ENCODE results near the gene ITGA11. TPM values are rescaled to one million over a fixed set of nuclear protein-coding genes. Genes with fewer than 3 reads are reported as not detected.

ITGA11 gene
- total and polyA plus RNA-seq, 2 donors from 2014 or later: 3.4 to 11.1 TPM

DNA sequence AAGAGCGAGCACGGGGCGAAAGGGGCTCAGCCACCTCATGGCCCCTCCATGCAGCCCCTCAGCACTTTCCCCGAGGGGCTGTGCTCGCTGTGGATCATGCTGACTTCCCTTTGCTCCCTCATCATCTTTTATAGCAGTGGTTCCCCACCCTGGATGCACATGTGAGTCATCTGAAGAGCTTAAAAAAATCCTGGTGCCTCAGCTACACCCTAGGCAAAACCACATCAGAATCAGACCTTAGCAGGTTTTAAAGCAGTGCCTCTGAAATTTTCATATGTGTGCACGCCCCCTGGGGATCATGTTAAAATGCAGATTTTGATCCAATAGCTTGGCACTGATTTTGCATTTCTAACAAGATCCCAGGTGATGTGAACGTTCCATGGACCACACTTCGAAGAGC, 103.5 kb downstream of the ITGA11 start:
- intact Hi-C loops (cut with DNase I): no loop called here
- TF ChIP-seq CTCF (IDR thresholded peaks at IDR 0.05; ENCODE audit: borderline replicate concordance, extremely low read depth, insufficient read depth): no peak
- no peaks in the 10 kb centered on the region for H3K27me3 ChIP-seq (ENCODE audit: control insufficient read depth, insufficient read depth, low read length)
- DNase-seq (peak in 1 of 5 donors; percentile 6), FAIRE-seq (no peak)
- no peak overlapping the region for H3K27ac ChIP-seq (ENCODE audit: low read depth in 2 of 2, low read length in 2 of 2)
- H3K36me3 ChIP-seq (ENCODE audit: control insufficient read depth in 2 of 3, insufficient read depth in 3 of 3, low read length in 3 of 3): no peaks in the 10 kb centered on the region
- H3K9me3 ChIP-seq (ENCODE audit: control insufficient read depth in 2 of 3, insufficient read depth in 1 of 3, low read length in 3 of 3): no peaks in the 10 kb centered on the region
- H3K4me3 ChIP-seq (ENCODE audit: low read length in 3 of 3): no peak overlapping the region
- peaks cover 0 to 2% (median 0%) of the 10 kb centered on the region in 3 donors for H3K4me1 ChIP-seq (ENCODE audit: control insufficient read depth in 2 of 3, insufficient read depth in 2 of 3, low read depth in 1 of 3, low read length in 3 of 3)
- H3K9ac ChIP-seq (ENCODE audit: low read length in 3 of 3): no peak overlapping the region

DNA sequence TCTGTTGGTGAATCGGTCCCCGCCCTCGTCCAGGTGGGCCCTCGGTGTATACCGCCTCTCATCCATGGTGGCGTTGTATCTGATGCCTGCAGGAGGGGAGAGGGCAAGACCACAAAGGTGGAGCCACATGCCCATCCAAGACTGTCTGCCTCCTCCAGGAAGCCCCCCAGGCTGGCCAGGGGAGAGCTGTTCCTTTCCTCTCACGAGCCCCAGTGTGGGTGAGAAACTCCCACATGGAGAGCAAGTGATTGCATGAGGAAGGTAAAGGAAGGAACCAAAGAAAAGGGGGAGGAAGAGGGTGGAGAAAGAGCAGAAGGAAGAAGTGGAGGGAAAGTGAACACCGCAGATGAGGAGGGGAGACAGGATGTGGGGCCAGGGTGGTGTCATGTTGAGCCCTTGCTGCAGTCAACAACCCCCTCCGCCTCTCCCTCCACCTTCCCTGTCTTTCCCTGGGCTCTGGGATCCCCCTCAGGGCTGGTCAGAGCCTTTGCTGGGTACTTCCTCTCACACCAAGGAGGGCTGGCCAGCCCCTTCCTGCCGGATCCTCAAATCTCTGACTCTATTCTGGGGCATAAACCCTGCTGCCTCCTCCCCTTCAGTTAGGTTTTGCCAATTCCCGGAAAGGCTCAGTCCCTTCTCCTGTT, 105.1 kb downstream of the ITGA11 start:
- DNase-seq: no peak
- H3K9ac ChIP-seq (ENCODE audit: low read length in 3 of 3): no peak overlapping the region
- H3K36me3 ChIP-seq (ENCODE audit: control insufficient read depth in 2 of 3, insufficient read depth in 3 of 3, low read length in 3 of 3): no peaks in the 10 kb centered on the region
- no peak overlapping the region for H3K27ac ChIP-seq (ENCODE audit: low read depth in 2 of 2, low read length in 2 of 2)
- H3K4me3 ChIP-seq (ENCODE audit: low read length in 3 of 3): no peak overlapping the region
- H3K27me3 ChIP-seq (ENCODE audit: control insufficient read depth, insufficient read depth, low read length): no peaks in the 10 kb centered on the region
- no peak for FAIRE-seq
- H3K9me3 ChIP-seq (ENCODE audit: control insufficient read depth in 2 of 3, insufficient read depth in 1 of 3, low read length in 3 of 3): no peaks in the 10 kb centered on the region
- no peak for TF ChIP-seq CTCF (IDR thresholded peaks at IDR 0.05; ENCODE audit: borderline replicate concordance, extremely low read depth, insufficient read depth)
- intact Hi-C loops (cut with DNase I): no loop called here
- H3K4me1 ChIP-seq (ENCODE audit: control insufficient read depth in 2 of 3, insufficient read depth in 2 of 3, low read depth in 1 of 3, low read length in 3 of 3): no peaks in the 10 kb centered on the region

GRCh38 chr15:68325726-68326125, 106.2 kb downstream of the ITGA11 start:
- Histone ChIP-seq H3K9me3 (ENCODE audit: control insufficient read depth in 2 of 3, insufficient read depth in 1 of 3, low read length in 3 of 3) (no peaks in the 10 kb centered on the region), H3K27me3 (ENCODE audit: control insufficient read depth, insufficient read depth, low read length) (no peaks in the 10 kb centered on the region), H3K4me3 (ENCODE audit: low read length in 3 of 3) (no peak overlapping the region), H3K4me1 (ENCODE audit: control insufficient read depth in 2 of 3, insufficient read depth in 2 of 3, low read depth in 1 of 3, low read length in 3 of 3) (no peaks in the 10 kb centered on the region), H3K27ac (ENCODE audit: low read depth in 2 of 2, low read length in 2 of 2) (no peak overlapping the region), H3K36me3 (ENCODE audit: control insufficient read depth in 2 of 3, insufficient read depth in 3 of 3, low read length in 3 of 3) (no peaks in the 10 kb centered on the region), H3K9ac (ENCODE audit: low read length in 3 of 3) (no peak overlapping the region)
- DNase-seq (no peak), FAIRE-seq (no peak)
- TF ChIP-seq CTCF (IDR thresholded peaks at IDR 0.05; ENCODE audit: borderline replicate concordance, extremely low read depth, insufficient read depth): no peak
- intact Hi-C loops (cut with DNase I): no loop called here

- no peaks in the 10 kb centered on the region for H3K4me1 ChIP-seq (ENCODE audit: control insufficient read depth in 2 of 3, insufficient read depth in 2 of 3, low read depth in 1 of 3, low read length in 3 of 3)
- no peak overlapping the region for H3K4me3 ChIP-seq (ENCODE audit: low read length in 3 of 3)
- H3K27me3 ChIP-seq (ENCODE audit: control insufficient read depth, insufficient read depth, low read length): no peaks in the 10 kb centered on the region
- no peak for TF ChIP-seq CTCF (IDR thresholded peaks at IDR 0.05; ENCODE audit: borderline replicate concordance, extremely low read depth, insufficient read depth)
- no peak overlapping the region for H3K9ac ChIP-seq (ENCODE audit: low read length in 3 of 3)
- no peaks in the 10 kb centered on the region for H3K9me3 ChIP-seq (ENCODE audit: control insufficient read depth in 2 of 3, insufficient read depth in 1 of 3, low read length in 3 of 3)
- no peak for FAIRE-seq
- intact Hi-C loops (cut with DNase I): no loop called here
- peak in 1 of 5 donors; percentile 27 for DNase-seq
- no peaks in the 10 kb centered on the region for H3K36me3 ChIP-seq (ENCODE audit: control insufficient read depth in 2 of 3, insufficient read depth in 3 of 3, low read length in 3 of 3)
- no peak overlapping the region for H3K27ac ChIP-seq (ENCODE audit: low read depth in 2 of 2, low read length in 2 of 2)
These were observed 109.2 kb downstream of the ITGA11 start for GRCh38 chr15:68322796-68323195.

Measured in kidney (tissue), 14 donors.